Parathyroid adenoma (tissue), 2 donors: ENCODE measurements around the gene NPAS2.

ENCODE experiments used
- H2AFZ ChIP-seq: fragments of 300-600 bp; sonication (generic); one replicate; pipeline ENCODE4 v1.7.0; 2017; ENCODE audit warnings: antibody characterized with exemption, mild to moderate bottlenecking
- H3K27ac ChIP-seq: fragments of 300-600 bp; sonication (generic); one replicate; pipeline ENCODE4 v1.7.0; 2017
- H3K27me3 ChIP-seq: fragments of 300-600 bp; sonication (generic); one replicate; pipeline ENCODE4 v1.7.0; 2017; ENCODE audit warnings: low read length; ENCODE audit not compliant: control insufficient read depth, insufficient read depth
- H3K36me3 ChIP-seq: fragments of 300-600 bp; sonication (generic); one replicate; pipeline ENCODE4 v1.7.0; 2017; ENCODE audit warnings: low read length; ENCODE audit not compliant: control insufficient read depth, insufficient read depth
- H3K4me1 ChIP-seq: fragments of 300-600 bp; sonication (generic); one replicate; pipeline ENCODE4 v1.7.0; 2017; ENCODE audit warnings: control low read depth
- H3K4me2 ChIP-seq: fragments of 300-600 bp; sonication (generic); one replicate; pipeline ENCODE4 v1.7.0; 2017; ENCODE audit warnings: low read length
- H3K4me3 ChIP-seq: fragments of 300-600 bp; sonication (generic); one replicate; pipeline ENCODE4 v1.7.0; 2017; ENCODE audit warnings: low read depth, low read length
- H3K79me2 ChIP-seq: fragments of 300-600 bp; sonication (generic); one replicate; pipeline ENCODE4 v1.7.0; 2017; ENCODE audit warnings: control low read depth
- H3K9ac ChIP-seq: fragments of 300-600 bp; sonication (generic); one replicate; pipeline ENCODE4 v1.7.0; 2017; ENCODE audit warnings: mild to moderate bottlenecking
- H3K9me3 ChIP-seq: fragments of 300-600 bp; sonication (generic); one replicate; pipeline ENCODE4 v1.7.0; 2017; ENCODE audit warnings: low read length; ENCODE audit not compliant: control insufficient read depth
- CTCF ChIP-seq: fragments of 300-600 bp; sonication (generic); IDR thresholded peaks from one replicate; pipeline ENCODE4 v1.7.0; 2017; ENCODE audit warnings: antibody characterized with exemption, mild to moderate bottlenecking
- donor health status: primary hyperparathyroidism.

The NPAS2 gene

GRCh38 chr2:100878000-100878791 is 58.3 kb downstream of the NPAS2 start:
- Histone ChIP-seq H3K4me1 (no peaks in the 10 kb centered on the region), H3K27ac (no peak overlapping the region), H3K27me3 (no peaks in the 10 kb centered on the region), H3K4me3 (no peak overlapping the region), H3K9ac (no peak overlapping the region), H3K9me3 (no peaks in the 10 kb centered on the region), H3K36me3 (no peaks in the 10 kb centered on the region), H2AFZ (no peak overlapping the region), H3K79me2 (no peaks in the 10 kb centered on the region), H3K4me2 (no peak overlapping the region)
- no peak for TF ChIP-seq CTCF

DNA sequence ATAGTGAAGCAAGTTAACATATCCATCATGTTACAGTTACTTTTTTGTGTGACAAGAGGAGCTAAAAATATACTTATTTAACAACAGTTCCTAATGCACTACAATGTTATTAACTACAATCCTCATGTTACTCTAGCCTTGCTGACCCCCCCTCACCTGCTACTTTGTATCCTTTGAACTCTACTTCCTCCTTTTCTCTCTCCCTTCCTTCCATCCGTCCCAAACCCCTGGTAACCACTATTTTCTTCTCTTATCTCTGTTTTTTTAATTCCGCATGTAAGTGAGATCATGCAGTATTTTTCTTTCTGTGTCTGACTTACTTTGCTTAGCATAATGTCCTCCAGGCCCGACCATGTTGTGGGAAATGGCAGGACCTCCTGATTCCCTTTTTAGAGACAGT is 59.4 kb downstream of the NPAS2 start:
- no peak for TF ChIP-seq CTCF
- peaks cover 2% of the 10 kb centered on the region for H3K4me1 ChIP-seq
- no peaks in the 10 kb centered on the region for H3K9me3 ChIP-seq
- no peak overlapping the region for H3K4me2 ChIP-seq
- H3K36me3 ChIP-seq, result no peaks in the 10 kb centered on the region
- no peak overlapping the region for H2AFZ ChIP-seq
- H3K27ac ChIP-seq, result no peak overlapping the region
- no peak overlapping the region for H3K4me3 ChIP-seq
- H3K27me3 ChIP-seq, result no peaks in the 10 kb centered on the region
- H3K9ac ChIP-seq, result no peak overlapping the region
- H3K79me2 ChIP-seq, result no peaks in the 10 kb centered on the region

DNA sequence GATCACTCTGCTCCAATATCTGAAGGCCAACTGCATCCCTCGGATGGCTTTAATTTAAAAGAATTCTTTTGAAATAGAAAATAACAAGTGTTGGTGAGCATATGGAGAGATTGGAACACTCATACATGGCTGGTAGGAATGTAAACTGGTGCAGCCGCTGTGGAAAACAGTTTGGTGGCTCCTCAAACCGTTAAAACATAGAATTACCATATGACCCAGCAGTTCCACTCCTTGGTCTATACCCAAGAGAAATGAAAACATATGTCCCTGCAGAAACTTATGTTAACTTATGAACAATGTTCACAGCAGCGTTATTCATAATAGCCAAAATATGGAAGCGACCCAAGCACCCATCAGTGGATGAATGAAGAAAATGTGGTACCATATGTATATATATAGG is 60.1 kb downstream of the NPAS2 start:
- no peak overlapping the region for H3K4me2 ChIP-seq
- no peaks in the 10 kb centered on the region for H3K27me3 ChIP-seq
- H3K9ac ChIP-seq, result no peak overlapping the region
- no peaks in the 10 kb centered on the region for H3K79me2 ChIP-seq
- no peak overlapping the region for H3K27ac ChIP-seq
- no peaks in the 10 kb centered on the region for H3K9me3 ChIP-seq
- no peak overlapping the region for H2AFZ ChIP-seq
- TF ChIP-seq CTCF, result no peak
- no peaks in the 10 kb centered on the region for H3K36me3 ChIP-seq
- no peak overlapping the region for H3K4me3 ChIP-seq
- H3K4me1 ChIP-seq, result peaks cover 2% of the 10 kb centered on the region

- no peak overlapping the region for H3K9ac ChIP-seq
- H3K27ac ChIP-seq, result no peak overlapping the region
- no peaks in the 10 kb centered on the region for H3K36me3 ChIP-seq
- H3K27me3 ChIP-seq, result no peaks in the 10 kb centered on the region
- peaks cover 2% of the 10 kb centered on the region for H3K4me1 ChIP-seq
- no peaks in the 10 kb centered on the region for H3K9me3 ChIP-seq
- H3K79me2 ChIP-seq, result no peaks in the 10 kb centered on the region
- H3K4me3 ChIP-seq, result no peak overlapping the region
- H3K4me2 ChIP-seq, result no peak overlapping the region
- TF ChIP-seq CTCF, result no peak
- no peak overlapping the region for H2AFZ ChIP-seq
These were observed 60.8 kb downstream of the NPAS2 start for GRCh38 chr2:100880730-100881129.
